HUES48 (cell line): Measurements from ENCODE around the gene ZBTB20.

Experiments
- H3K27ac ChIP-seq: one replicate; pipeline ENCODE4 v1.7.0; 2013; ENCODE audit warnings: low read depth, low read length, inconsistent platforms
- H3K27me3 ChIP-seq: 2 replicates; pipeline ENCODE4 v1.6.1; 2013; ENCODE audit warnings: mild to moderate bottlenecking, low read length; ENCODE audit not compliant: control insufficient read depth, insufficient read depth
- H3K36me3 ChIP-seq: 2 replicates; pipeline ENCODE4 v1.6.1; 2013; ENCODE audit warnings: low read length; ENCODE audit not compliant: control insufficient read depth, insufficient read depth
- H3K4me1 ChIP-seq: 2 replicates; pipeline ENCODE4 v1.6.1; 2013; ENCODE audit warnings: mild to moderate bottlenecking, low read length; ENCODE audit not compliant: control insufficient read depth, insufficient read depth
- H3K4me3 ChIP-seq: 2 replicates; pipeline ENCODE4 v1.5.1; 2013; ENCODE audit warnings: mild to moderate bottlenecking, low read depth, low read length
- H3K9ac ChIP-seq: 2 replicates; pipeline ENCODE4 v1.6.1; 2013; ENCODE audit warnings: mild to moderate bottlenecking, low read depth, low read length, moderate library complexity
- H3K9me3 ChIP-seq: 2 replicates; pipeline ENCODE4 v1.6.1; 2013; ENCODE audit warnings: low read length; ENCODE audit not compliant: control insufficient read depth, insufficient read depth

The ZBTB20 gene

DNA sequence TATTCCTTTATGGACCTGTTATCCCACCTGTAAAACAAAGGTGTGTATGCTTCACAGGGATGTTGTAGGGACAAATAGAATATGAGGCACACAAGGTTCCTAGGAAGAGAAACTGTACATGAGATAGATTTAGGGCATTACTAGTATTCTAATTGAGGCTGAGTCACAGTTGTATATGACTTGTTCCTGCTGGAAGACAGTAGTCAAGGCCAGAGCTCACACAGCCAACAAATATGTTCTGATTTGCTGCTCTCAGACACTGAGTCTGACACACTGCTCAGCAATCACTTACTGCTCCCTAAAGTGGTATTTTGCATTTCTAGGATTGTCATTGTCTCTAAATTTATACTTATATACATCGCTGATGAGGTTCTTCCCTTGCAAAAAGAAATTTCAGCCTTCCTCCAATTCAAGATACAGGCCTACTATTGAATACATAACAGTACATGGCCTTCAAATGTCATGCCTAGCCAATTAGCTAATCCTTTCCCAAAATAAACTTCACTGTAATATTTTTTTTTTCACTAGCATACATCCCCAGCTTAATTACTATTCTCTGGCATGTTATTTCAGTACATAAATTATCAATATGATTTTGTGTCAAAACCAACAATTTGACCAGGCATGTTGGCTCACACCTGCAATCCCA lies 783.4 kb downstream of the ZBTB20 start:
- H3K4me1 ChIP-seq, result peaks cover 9% of the 10 kb centered on the region
- no peaks in the 10 kb centered on the region for H3K36me3 ChIP-seq
- H3K27ac ChIP-seq, result no peak overlapping the region
- H3K9me3 ChIP-seq, result no peaks in the 10 kb centered on the region
- H3K9ac ChIP-seq, result no peak overlapping the region
- H3K27me3 ChIP-seq, result no peaks in the 10 kb centered on the region
- no peak overlapping the region for H3K4me3 ChIP-seq

DNA sequence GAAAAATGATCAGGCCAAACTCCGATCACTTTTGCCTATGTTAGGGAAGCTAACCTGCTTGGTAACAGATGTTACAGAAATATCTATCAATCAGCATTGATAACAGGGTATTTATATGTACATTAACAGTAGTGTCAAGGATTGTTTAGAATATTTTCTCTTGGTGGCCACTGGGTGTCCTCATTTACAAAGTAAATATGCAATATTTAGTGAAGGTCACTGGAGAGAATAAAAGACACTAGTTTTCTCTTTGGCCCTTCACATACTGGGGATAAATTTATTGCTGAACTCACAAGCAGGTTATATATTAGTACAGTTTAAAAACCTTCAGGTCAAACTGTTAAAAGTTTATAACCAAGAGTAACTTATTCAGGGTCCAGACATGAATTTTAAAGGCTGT lies 784.3 kb downstream of the ZBTB20 start:
- H3K27ac ChIP-seq, result no peak overlapping the region
- H3K4me3 ChIP-seq, result no peak overlapping the region
- no peaks in the 10 kb centered on the region for H3K27me3 ChIP-seq
- H3K4me1 ChIP-seq, result peaks cover 18% of the 10 kb centered on the region
- H3K9me3 ChIP-seq, result no peaks in the 10 kb centered on the region
- H3K36me3 ChIP-seq, result no peaks in the 10 kb centered on the region
- H3K9ac ChIP-seq, result no peak overlapping the region

DNA sequence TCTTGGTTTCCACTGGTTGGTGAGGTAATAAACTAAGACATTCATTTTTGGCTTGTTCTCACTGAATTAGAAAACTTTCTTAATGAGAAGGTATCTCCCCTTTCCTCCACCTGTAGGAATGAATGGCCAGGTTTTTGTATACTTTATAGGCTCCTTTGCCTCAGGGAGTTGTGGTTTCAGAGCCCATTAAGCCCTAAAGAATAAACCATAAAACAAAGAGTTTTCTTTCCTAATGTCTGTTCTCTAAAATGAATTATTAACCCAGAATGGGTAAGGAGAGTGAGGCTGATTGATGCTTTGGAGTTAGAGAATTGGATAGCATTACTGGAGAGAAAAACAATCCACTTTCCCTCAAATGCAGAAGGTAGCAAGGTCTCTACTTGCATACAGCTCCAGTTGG lies 785.7 kb downstream of the ZBTB20 start:
- Histone ChIP-seq H3K9me3 (no peaks in the 10 kb centered on the region), H3K36me3 (no peaks in the 10 kb centered on the region), H3K27ac (no peak overlapping the region), H3K4me3 (no peak overlapping the region), H3K4me1 (peaks cover 32% of the 10 kb centered on the region), H3K27me3 (no peaks in the 10 kb centered on the region), H3K9ac (no peak overlapping the region)

DNA sequence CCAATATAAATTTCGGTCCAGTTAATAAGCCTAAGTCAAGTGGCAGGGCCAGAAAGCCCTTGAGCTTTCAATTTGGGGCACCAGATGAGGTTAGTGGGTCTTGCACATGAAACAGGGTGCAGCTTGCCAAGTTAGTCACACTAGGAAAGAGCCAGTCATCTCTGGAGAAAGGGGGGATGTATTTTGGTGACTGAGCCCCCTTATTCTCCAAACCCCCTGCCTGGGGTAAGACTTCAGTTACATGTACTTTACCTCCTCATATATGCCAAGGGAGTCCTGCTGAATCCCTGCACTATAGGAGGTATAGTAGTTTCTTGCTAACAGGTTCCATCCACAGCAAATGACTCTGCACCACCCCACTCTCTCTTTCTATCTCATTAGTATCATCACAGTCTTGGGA lies 790.6 kb downstream of the ZBTB20 start:
- H3K36me3 ChIP-seq, result no peaks in the 10 kb centered on the region
- H3K9ac ChIP-seq, result no peak overlapping the region
- 0 out of 2 replicates have a peak overlapping the region, but pooled peaks have one; percentile 1 for H3K4me3 ChIP-seq
- H3K27me3 ChIP-seq, result no peaks in the 10 kb centered on the region
- peak overlapping the region; percentile 72 for H3K27ac ChIP-seq
- H3K4me1 ChIP-seq, result peaks cover 45% of the 10 kb centered on the region
- no peaks in the 10 kb centered on the region for H3K9me3 ChIP-seq

DNA sequence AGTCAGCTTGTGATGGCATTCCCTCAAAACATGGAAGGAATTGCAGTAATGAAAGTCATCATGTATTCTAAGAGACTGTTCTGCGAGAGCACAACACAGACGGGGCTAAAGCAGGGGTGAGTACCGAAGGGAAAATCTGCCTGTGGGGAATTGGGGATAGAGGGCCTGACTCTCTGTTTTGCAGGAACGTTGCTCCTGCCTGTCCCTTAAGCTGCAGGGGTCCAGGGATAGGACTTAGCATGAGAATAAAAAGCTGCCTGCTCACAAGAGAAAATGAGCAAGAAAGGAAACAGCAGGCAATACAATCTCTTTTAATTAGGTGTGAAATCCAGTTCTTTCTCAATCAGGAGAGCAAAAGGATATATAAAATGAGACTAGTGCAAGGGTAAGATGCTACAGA lies 791.0 kb downstream of the ZBTB20 start:
- Histone ChIP-seq H3K4me3 (peak overlapping the region; percentile 1; the same call in 1 of the 2 replicates), H3K9ac (no peak overlapping the region), H3K36me3 (no peaks in the 10 kb centered on the region), H3K4me1 (peaks cover 45% of the 10 kb centered on the region), H3K27ac (peak overlapping the region; percentile 72), H3K27me3 (no peaks in the 10 kb centered on the region), H3K9me3 (no peaks in the 10 kb centered on the region)

DNA sequence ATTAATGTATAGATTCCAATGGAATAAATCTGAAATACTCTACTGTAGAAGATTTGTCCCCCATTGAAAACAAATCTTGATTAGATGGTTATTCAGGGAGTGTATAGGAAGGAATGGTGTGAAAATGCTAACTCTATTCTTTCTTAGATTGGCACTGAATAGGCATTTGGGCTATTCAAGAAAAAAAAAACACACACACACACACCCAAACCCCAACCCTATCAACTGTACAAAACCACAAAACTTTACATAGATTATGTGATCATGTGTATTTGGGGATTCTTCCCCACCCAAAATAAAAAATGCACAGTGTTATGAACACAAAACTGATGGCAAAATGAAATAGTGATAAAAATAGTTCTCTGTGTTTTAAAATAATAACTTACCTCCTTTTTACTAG lies 791.4 kb downstream of the ZBTB20 start:
- Histone ChIP-seq H3K9me3 (no peaks in the 10 kb centered on the region), H3K4me3 (no peak overlapping the region; the same call in 1 of the 2 replicates), H3K36me3 (no peaks in the 10 kb centered on the region), H3K9ac (no peak overlapping the region), H3K27me3 (no peaks in the 10 kb centered on the region), H3K27ac (peak overlapping the region; percentile 46), H3K4me1 (peaks cover 45% of the 10 kb centered on the region)

DNA sequence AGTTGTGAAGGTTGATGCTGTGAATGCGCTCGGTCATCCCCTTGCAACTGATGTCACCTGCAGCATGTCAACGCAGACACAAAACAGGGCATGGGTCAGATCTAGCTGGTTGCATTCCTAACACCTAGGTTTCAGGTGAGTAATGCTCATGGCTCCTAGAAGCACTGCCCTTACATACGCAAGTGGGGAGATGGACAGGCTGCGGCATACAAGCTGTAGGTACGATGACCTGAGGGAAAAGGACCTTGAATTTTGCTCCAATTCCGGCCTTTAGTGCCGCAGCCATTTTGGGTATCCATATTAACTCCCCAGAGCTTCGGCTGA lies 795.3 kb downstream of the ZBTB20 start:
- Histone ChIP-seq H3K4me3 (no peak overlapping the region), H3K4me1 (peaks cover 20% of the 10 kb centered on the region), H3K27ac (no peak overlapping the region), H3K9ac (no peak overlapping the region), H3K36me3 (no peaks in the 10 kb centered on the region), H3K27me3 (no peaks in the 10 kb centered on the region), H3K9me3 (no peaks in the 10 kb centered on the region)

DNA sequence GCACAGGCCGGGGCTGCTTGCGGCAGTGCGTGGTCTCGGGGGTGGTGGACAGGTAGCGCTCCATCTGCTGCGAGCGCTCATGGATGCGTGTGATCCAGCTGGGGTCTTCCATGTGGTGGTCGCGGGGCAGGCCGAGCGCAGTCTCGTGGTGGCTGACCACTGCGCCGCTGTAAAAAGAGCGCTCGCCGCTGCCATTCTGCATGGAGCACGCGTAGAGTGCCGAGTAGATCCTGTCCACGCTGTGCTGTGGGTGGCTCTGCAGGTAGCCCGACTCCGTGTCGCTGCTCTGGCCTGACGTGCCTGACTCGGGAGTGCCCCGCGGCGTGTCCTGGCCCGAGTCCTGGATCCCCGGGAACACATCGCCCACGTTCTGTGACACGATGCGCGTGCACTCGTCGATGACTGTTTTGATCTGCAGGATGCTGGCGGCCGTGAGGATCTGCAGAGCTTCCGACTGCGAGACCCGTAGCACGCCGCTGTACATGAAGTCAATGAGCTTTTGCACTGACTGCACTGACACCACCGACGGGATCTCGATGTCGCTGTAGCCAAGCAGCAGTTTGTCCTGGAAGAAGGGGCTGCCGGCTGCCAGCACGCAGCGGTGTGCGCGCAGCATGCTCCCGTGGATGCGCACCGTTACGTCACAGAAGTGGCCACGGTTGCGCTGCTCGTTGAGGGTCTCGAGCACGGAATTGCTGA lies 795.8 kb downstream of the ZBTB20 start:
- peaks cover 15% of the 10 kb centered on the region for H3K4me1 ChIP-seq
- no peaks in the 10 kb centered on the region for H3K27me3 ChIP-seq
- no peak overlapping the region for H3K9ac ChIP-seq
- no peak overlapping the region for H3K4me3 ChIP-seq
- H3K27ac ChIP-seq, result no peak overlapping the region
- no peaks in the 10 kb centered on the region for H3K9me3 ChIP-seq
- H3K36me3 ChIP-seq, result no peaks in the 10 kb centered on the region

DNA sequence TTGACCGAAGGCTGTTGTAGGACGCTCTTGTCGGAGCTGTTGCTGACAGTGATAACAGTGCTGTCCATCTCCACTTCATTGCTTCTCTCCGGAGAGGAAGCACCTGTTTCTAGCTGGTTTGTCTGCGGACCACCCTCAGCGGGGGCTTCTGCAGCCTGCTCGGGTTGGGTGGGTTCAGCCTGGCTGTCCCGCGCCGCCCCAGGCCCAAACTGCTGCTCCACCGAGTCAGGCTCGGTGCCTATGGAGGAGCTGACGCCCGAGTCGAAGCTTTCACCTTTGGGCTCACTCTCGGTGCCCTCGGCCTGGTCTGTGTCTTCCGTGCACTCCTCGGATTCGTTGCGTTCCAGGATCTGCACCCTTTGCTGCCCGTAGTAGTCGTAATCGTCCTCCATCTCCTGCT lies 796.4 kb downstream of the ZBTB20 start:
- H3K4me3 ChIP-seq, result no peak overlapping the region
- H3K27me3 ChIP-seq, result no peaks in the 10 kb centered on the region
- H3K4me1 ChIP-seq, result peaks cover 12% of the 10 kb centered on the region
- H3K9me3 ChIP-seq, result no peaks in the 10 kb centered on the region
- no peak overlapping the region for H3K9ac ChIP-seq
- no peak overlapping the region for H3K27ac ChIP-seq
- no peaks in the 10 kb centered on the region for H3K36me3 ChIP-seq

DNA sequence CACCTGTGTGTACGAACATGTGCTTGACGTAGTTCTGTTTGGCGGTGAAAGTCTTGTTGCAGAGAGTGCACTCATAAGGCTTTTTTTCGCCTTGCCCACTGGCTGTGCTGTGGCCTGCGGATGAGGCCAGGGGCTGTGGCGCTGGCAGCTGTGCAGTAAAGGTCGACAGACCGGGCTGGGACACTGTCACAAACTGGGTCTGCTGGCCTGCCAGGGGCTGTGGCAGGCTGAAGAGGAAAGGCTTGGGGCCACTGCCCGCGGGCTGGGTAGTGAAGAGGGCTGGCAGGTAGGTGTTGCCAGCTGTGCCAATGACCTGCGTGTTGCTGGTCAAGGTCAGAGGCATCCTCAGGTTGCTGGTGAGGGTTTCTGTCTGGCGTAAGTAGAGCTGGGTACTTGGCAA lies 796.8 kb downstream of the ZBTB20 start:
- Histone ChIP-seq H3K4me1 (peaks cover 11% of the 10 kb centered on the region), H3K9ac (no peak overlapping the region), H3K27ac (no peak overlapping the region), H3K9me3 (no peaks in the 10 kb centered on the region), H3K27me3 (no peaks in the 10 kb centered on the region), H3K36me3 (no peaks in the 10 kb centered on the region), H3K4me3 (no peak overlapping the region)

DNA sequence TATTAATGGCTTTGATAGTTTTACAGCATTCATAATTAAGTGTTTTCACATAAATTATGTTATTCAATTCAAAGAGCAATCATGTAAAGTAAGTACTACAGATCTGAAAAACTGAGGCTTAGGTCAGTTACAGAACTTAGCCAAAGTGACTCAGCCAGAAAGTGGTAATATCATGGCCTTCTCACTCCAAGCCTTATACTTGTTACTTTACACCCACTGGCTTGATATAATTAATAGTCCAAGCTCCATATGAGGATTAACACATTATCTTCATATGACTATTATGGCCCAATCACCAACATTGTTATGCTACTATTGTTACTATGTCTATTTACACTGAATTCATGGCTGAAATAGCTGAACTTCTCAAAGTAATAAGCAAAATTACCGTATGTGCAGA lies 802.6 kb downstream of the ZBTB20 start:
- Histone ChIP-seq H3K9ac (no peak overlapping the region), H3K4me1 (0 out of 2 replicates have a peak, but pooled peaks cover 5% of the 10 kb centered on the region), H3K9me3 (no peaks in the 10 kb centered on the region), H3K27ac (no peak overlapping the region), H3K36me3 (no peaks in the 10 kb centered on the region), H3K4me3 (no peak overlapping the region), H3K27me3 (no peaks in the 10 kb centered on the region)
